Mesodermal cell (in vitro differentiated cells): ENCODE data around the gene NDUFB10.

Experiments used
- H3K27ac ChIP-seq: 2 replicates; pipeline ENCODE4 v1.7.0; 2013; ENCODE audit warnings: mild to moderate bottlenecking, low read depth, low read length, moderate library complexity; ENCODE audit not compliant: severe bottlenecking
- H3K36me3 ChIP-seq: 2 replicates; pipeline ENCODE4 v1.7.1; 2013; ENCODE audit warnings: mild to moderate bottlenecking, low read length, moderate library complexity; ENCODE audit not compliant: control insufficient read depth, insufficient read depth
- H3K4me1 ChIP-seq: one replicate; pipeline ENCODE4 v1.7.1; 2013; ENCODE audit warnings: mild to moderate bottlenecking, low read length; ENCODE audit not compliant: insufficient read depth, control insufficient read depth, poor library complexity, severe bottlenecking
- H3K4me3 ChIP-seq: 2 replicates; pipeline ENCODE4 v1.7.0; 2013; ENCODE audit warnings: low read length, control low read depth, mild to moderate bottlenecking; ENCODE audit not compliant: insufficient read depth, poor library complexity, severe bottlenecking; ENCODE audit errors: extremely low read depth
- H3K9me3 ChIP-seq: 2 replicates; pipeline ENCODE4 v1.7.1; 2013; ENCODE audit warnings: mild to moderate bottlenecking, low read length, moderate library complexity; ENCODE audit not compliant: control insufficient read depth
- WGBS, 2 experiments: methylation state at CpG; one replicate each; pipeline ENCODE4 v1.1.5; 2013; ENCODE audit warnings: missing lambda C conversion rate in 2 of 2; ENCODE audit not compliant: insufficient coverage in 2 of 2; 5-methylcytosine and 5-hydroxymethylcytosine counted together

Gene NDUFB10

GRCh38 chr16:1941162-1942046, 17.9 kb upstream of the NDUFB10 start:
- 82 to 90% methylated on average over 20 to 27 of the region's 30 CpGs for WGBS, 2 experiments
- Histone ChIP-seq H3K4me3 (no peak overlapping the region), H3K36me3 (peaks cover 23% of the 10 kb centered on the region), H3K9me3 (no peaks in the 10 kb centered on the region), H3K4me1 (peaks cover 4% of the 10 kb centered on the region), H3K27ac (no peak overlapping the region)

- no peak overlapping the region for H3K27ac ChIP-seq
- WGBS, 2 experiments, result 48 to 80% methylated on average over 5 to 11 of the region's 17 CpGs
- H3K36me3 ChIP-seq, result peaks cover 23% of the 10 kb centered on the region
- peak overlapping the region; percentile 76 for H3K4me3 ChIP-seq
- H3K9me3 ChIP-seq, result no peaks in the 10 kb centered on the region
- H3K4me1 ChIP-seq, result peaks cover 4% of the 10 kb centered on the region
Observed at GRCh38 chr16:1942047-1942809, 17.1 kb upstream of the NDUFB10 start.

DNA sequence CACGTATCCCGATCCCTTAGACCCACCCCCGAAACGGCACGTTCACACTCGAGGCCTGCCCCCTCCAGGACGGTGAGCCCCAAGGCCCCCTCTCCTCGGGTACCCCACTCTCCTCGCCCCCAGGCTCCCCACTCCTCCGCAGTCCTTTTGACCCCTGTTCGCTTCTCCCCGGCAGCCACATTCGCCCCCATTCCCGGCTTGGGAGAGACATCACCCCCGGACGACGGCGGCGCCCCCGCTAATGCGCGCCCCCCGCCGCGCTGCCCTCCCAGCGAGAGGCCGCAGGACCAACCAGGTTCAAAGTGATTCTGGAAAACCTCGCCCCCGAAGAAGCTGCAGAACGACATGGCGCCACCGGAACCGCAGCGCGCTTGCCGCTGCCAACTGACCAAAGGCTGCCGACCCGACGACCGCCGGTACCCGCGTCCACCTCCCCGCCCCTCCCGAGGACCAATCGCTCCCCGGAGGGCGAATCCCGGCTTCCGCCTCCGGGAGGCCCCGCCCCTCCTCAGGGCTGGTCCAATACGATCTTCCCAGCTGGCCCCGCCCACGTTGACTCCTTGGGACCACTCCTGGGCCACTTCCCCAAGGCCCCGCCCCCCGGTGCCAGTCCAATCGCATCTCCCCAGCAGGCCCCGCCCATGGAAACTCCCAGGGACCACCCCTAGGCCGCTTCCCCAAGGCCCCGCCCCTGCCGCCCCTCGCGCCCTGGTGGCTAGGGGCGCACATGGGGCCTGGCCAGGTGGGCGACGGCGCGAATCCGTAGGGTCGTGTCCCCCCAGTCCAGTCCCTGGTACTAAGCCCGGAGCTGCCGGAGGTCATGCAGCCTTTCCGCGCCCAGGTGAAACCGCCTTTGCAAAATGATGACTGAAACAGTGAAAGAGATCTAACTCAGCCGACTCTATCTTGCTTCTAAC, 16.3 kb upstream of the NDUFB10 start, which contains the start of gene MSRB1:
TSS of gene MSRB1 (minus strand) at position 390 of the 917 bp plus-strand sequence. CDS start at position 347, 43 bp downstream.
- peaks cover 4% of the 10 kb centered on the region for H3K4me1 ChIP-seq
- no peaks in the 10 kb centered on the region for H3K9me3 ChIP-seq
- H3K27ac ChIP-seq, result no peak within 1 kb of the TSS
- WGBS, 2 experiments, result 6% methylated on average over 45 to 49 of the region's 77 CpGs
- H3K36me3 ChIP-seq, result peaks cover 20% of the 10 kb centered on the region
- H3K4me3 ChIP-seq, result peak within 1 kb of the TSS; percentile 76

DNA sequence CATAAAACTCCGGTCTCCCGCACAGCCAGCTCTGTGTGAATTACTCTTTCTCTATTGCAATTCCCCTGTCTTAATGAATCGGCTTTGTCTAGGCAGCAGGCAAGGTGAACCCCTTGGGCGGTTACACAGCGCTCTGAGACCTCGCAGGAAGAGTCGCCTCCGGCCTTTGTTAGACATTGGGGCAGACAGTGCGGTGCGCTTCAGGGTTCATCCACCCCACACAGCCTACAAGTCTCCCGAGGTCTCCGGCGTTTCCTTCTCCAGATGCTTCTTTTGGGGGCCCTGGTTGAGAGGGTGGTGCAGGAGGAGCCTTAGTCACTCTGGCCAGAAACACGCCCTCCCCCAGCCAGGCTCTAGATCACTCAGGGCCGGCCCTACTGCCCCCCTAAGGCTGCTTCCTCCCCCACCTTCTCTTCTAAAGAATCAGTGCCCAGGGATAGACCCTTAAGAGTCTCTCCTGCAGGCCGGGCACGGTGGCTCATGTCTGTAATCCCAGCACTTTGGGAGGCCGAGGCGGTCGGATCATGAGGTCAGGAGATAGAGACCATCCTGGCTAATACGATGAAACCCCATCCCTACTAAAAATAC, 14.6 kb upstream of the NDUFB10 start:
- no peaks in the 10 kb centered on the region for H3K9me3 ChIP-seq
- no peak overlapping the region for H3K4me3 ChIP-seq
- H3K4me1 ChIP-seq, result peaks cover 4% of the 10 kb centered on the region
- no peak overlapping the region for H3K27ac ChIP-seq
- H3K36me3 ChIP-seq, result peaks cover 6% of the 10 kb centered on the region
- 97% methylated on average over 6 to 14 of the region's 21 CpGs for WGBS, 2 experiments

DNA sequence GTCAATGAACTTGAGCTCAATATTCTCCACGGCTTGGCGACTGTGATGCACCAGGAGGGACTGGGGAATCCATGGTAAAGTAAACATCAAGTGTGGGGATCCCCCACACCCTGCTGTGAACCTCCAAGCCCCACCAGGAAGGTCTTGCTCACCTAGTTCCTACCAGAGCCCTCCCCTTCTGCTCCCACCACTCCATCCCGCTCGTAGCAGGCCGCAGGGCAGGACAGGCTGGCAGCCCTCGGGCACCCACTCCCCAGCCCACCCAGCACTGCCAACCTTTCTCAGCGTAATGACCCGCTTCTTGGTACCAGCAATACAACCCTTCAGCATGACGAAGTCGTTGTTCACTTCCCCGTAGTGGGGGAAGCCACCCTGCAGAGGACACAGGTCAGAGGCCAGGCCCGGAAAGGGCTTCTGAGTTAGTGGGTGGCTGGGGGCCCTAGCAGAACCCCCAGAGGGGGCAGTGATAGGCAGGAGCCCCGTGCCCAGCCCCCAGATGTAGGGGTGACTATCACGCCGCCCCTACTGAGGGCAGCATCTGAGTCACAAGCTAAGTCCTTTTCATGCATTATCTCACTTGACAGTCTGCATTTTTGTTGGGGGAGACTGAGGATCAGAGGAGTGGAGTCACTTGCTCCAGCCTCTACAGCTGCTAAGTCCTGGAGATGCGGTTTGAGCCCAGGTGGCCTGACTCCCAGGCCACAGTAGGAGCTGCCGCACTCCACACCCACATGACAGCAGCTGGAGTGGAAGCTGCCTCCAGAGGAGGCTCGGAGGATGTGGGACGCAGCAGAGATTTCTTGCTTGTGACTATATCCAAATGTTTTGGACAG, 13.6 kb upstream of the NDUFB10 start:
- 93 to 96% methylated on average over 13 to 15 of the region's 19 CpGs for WGBS, 2 experiments
- Histone ChIP-seq H3K4me1 (peaks cover 4% of the 10 kb centered on the region), H3K36me3 (peaks cover 2% of the 10 kb centered on the region), H3K27ac (no peak overlapping the region), H3K9me3 (no peaks in the 10 kb centered on the region), H3K4me3 (no peak overlapping the region)

GRCh38 chr16:1946495-1947368, 12.6 kb upstream of the NDUFB10 start:
- Histone ChIP-seq H3K9me3 (no peaks in the 10 kb centered on the region), H3K36me3 (no peaks in the 10 kb centered on the region), H3K4me1 (peaks cover 4% of the 10 kb centered on the region), H3K4me3 (no peak overlapping the region), H3K27ac (no peak overlapping the region)
- 90 to 92% methylated on average over 34 to 35 of the region's 38 CpGs for WGBS, 2 experiments

DNA sequence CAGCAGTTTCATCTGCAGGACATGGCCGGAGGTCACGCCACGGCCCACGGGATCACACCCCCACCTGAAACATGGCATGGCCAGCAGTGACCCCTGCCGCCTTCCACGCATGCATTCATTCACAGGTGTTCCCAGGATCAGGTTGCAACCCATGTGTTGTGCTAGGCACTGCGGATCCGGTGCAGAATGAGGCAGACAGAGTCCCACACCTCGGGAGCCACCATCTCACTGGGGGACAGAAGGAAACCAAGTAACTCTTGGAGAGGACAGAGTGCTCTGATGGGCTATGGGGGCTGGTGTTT, 12.0 kb upstream of the NDUFB10 start:
- Histone ChIP-seq H3K4me3 (no peak overlapping the region), H3K4me1 (peaks cover under 1% of the 10 kb centered on the region), H3K27ac (no peak overlapping the region), H3K36me3 (no peaks in the 10 kb centered on the region), H3K9me3 (no peaks in the 10 kb centered on the region)
- 91 to 93% methylated on average over 7 to 9 of the region's 9 CpGs for WGBS, 2 experiments

GRCh38 chr16:1949507-1949906, 9.8 kb upstream of the NDUFB10 start:
- H3K36me3 ChIP-seq, result no peaks in the 10 kb centered on the region
- H3K27ac ChIP-seq, result no peak overlapping the region
- H3K9me3 ChIP-seq, result no peaks in the 10 kb centered on the region
- H3K4me1 ChIP-seq, result no peaks in the 10 kb centered on the region
- no peak overlapping the region for H3K4me3 ChIP-seq
- WGBS, 2 experiments, result 97 to 100% methylated on average over 3 to 8 of the region's 11 CpGs

DNA sequence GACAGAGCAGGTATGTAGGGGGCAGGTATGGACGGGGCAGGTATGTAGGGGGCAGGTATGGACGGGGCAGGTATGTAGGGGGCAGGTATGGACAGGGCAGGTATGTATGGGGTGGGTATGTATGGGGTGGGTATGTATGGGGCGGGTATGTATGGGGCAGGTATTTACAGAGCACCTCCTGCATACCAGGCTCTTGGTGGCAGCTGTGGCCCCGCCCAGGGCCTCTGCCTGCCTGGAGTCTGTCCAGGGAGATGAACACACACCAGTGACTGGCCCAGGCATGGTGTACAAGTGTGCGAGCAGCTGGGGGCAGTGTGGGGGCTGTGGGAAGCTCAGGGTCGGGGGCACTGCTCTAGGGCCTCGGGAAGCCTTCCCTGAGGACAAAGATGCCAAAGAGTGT, 9.3 kb upstream of the NDUFB10 start:
- WGBS, 2 experiments, result 81 to 89% methylated on average over 4 of the region's 7 CpGs
- Histone ChIP-seq H3K4me3 (no peak overlapping the region), H3K36me3 (no peaks in the 10 kb centered on the region), H3K4me1 (no peaks in the 10 kb centered on the region), H3K27ac (no peak overlapping the region), H3K9me3 (no peaks in the 10 kb centered on the region)
